Fibroblast of mammary gland (primary cell): ENCODE results near the gene LRP1B.

Source experiments
- DNase-seq: peaks from one replicate; pipeline ENCODE4 v3.0.0-alpha.2; 2010; ENCODE audit warnings: low read depth
- H3K4me3 ChIP-seq: 2 replicates; pipeline ENCODE4 v1.5.1; 2011; ENCODE audit warnings: low read depth, mild to moderate bottlenecking, low read length, moderate library complexity; ENCODE audit not compliant: control insufficient read depth
- CTCF ChIP-seq: conservative IDR thresholded peaks from 2 replicates; pipeline ENCODE4 v1.5.1; 2011; ENCODE audit warnings: low read depth, low read length, inconsistent platforms; ENCODE audit not compliant: control insufficient read depth, insufficient read depth

Gene LRP1B

GRCh38 chr2:142119347-142119746 is 11.5 kb downstream of the LRP1B start:
- no peak overlapping the region for H3K4me3 ChIP-seq
- DNase-seq = no peak
- no peak for TF ChIP-seq CTCF

GRCh38 chr2:142112757-142113221 is 18.0 kb downstream of the LRP1B start:
- peak; percentile 70 for DNase-seq
- peak; percentile 17 for TF ChIP-seq CTCF
- no peak overlapping the region for H3K4me3 ChIP-seq

GRCh38 chr2:142104134-142104758 is 26.6 kb downstream of the LRP1B start:
- no peak for TF ChIP-seq CTCF
- DNase-seq = no peak
- H3K4me3 ChIP-seq = no peak overlapping the region

- no peak for DNase-seq
- no peak for TF ChIP-seq CTCF
- no peak overlapping the region for H3K4me3 ChIP-seq
Measured at GRCh38 chr2:142100970-142101369, 29.8 kb downstream of the LRP1B start.

- no peak for TF ChIP-seq CTCF
- DNase-seq = no peak
- no peak overlapping the region for H3K4me3 ChIP-seq
Measured at GRCh38 chr2:142100139-142100873, 30.5 kb downstream of the LRP1B start.

- DNase-seq = no peak
- H3K4me3 ChIP-seq = no peak overlapping the region
- no peak for TF ChIP-seq CTCF
Measured at GRCh38 chr2:142097711-142098110, 33.1 kb downstream of the LRP1B start.
